Neuronal stem cell (in vitro differentiated cells): ENCODE data around the gene ABCC9.

Experiments
- DNase-seq: peaks from one replicate; pipeline ENCODE4 v3.0.0-alpha.2; 2013; ENCODE audit warnings: low spot score
- H2AFZ ChIP-seq: one replicate; pipeline ENCODE4 v1.6.1; 2013; ENCODE audit warnings: mild to moderate bottlenecking, low read length, inconsistent platforms
- H2AK5ac ChIP-seq: 2 replicates; pipeline ENCODE4 v1.6.1; 2013; ENCODE audit warnings: low read depth, mild to moderate bottlenecking, inconsistent platforms, low read length, moderate library complexity, mixed read lengths
- H2BK120ac ChIP-seq: 2 replicates; pipeline ENCODE4 v1.6.1; 2013; ENCODE audit warnings: low read depth, mild to moderate bottlenecking, inconsistent platforms, low read length, moderate library complexity, mixed read lengths
- H2BK12ac ChIP-seq: one replicate; pipeline ENCODE4 v1.6.1; 2013; ENCODE audit warnings: low read length, inconsistent platforms
- H2BK15ac ChIP-seq: 2 replicates; pipeline ENCODE4 v1.6.1; 2013; ENCODE audit warnings: mild to moderate bottlenecking, low read length, inconsistent platforms, mixed read lengths
- H2BK5ac ChIP-seq: one replicate; pipeline ENCODE4 v1.6.1; 2013; ENCODE audit warnings: inconsistent platforms, mild to moderate bottlenecking, low read length, moderate library complexity
- H3K14ac ChIP-seq: one replicate; pipeline ENCODE4 v1.6.1; 2013; ENCODE audit warnings: low read length, inconsistent platforms
- H3K18ac ChIP-seq: 2 replicates; pipeline ENCODE4 v1.6.1; 2013; ENCODE audit warnings: low read length, inconsistent platforms
- H3K23ac ChIP-seq: 2 replicates; pipeline ENCODE4 v1.6.1; 2013; ENCODE audit warnings: low read depth, mild to moderate bottlenecking, mixed read lengths, low read length, inconsistent platforms; ENCODE audit not compliant: poor library complexity
- H3K27ac ChIP-seq: replicated peaks from 3 replicates; pipeline ENCODE4 v1.5.1; 2013; ENCODE audit warnings: low read length, inconsistent platforms
- H3K27me3 ChIP-seq, 3 experiments: 2 replicates each; pipeline ENCODE4 v1.6.1; 2013; ENCODE audit warnings: low read length in 3 of 3, mild to moderate bottlenecking in 2 of 3, inconsistent platforms in 1 of 3, low read depth in 1 of 3, mixed read lengths in 1 of 3, moderate library complexity in 1 of 3; ENCODE audit not compliant: control insufficient read depth in 3 of 3, insufficient read depth in 3 of 3
- H3K36me3 ChIP-seq, 2 donors: replicated peaks in 1 of 2; 2 replicates each; pipeline ENCODE4 v1.6.1; 2013; ENCODE audit warnings: low read length in 2 of 2; ENCODE audit not compliant: control insufficient read depth in 2 of 2, insufficient read depth in 2 of 2
- H3K4ac ChIP-seq: 2 replicates; pipeline ENCODE4 v1.6.1; 2013; ENCODE audit warnings: inconsistent platforms, mild to moderate bottlenecking, low read length, moderate library complexity
- H3K4me1 ChIP-seq, 2 donors: 1 replicate in 1 of 2; 2 replicates in 1 of 2; pipeline ENCODE4 v1.6.1; 2013; ENCODE audit warnings: low read length in 2 of 2, low read depth in 1 of 2; ENCODE audit not compliant: control insufficient read depth in 2 of 2, insufficient read depth in 1 of 2
- H3K4me2 ChIP-seq: one replicate; pipeline ENCODE4 v1.6.1; 2013; ENCODE audit warnings: mild to moderate bottlenecking, low read length, inconsistent platforms; ENCODE audit not compliant: insufficient read depth, poor library complexity, severe bottlenecking
- H3K4me3 ChIP-seq, 2 donors: 2 replicates each; pipeline ENCODE4 v1.5.1; 2013; ENCODE audit warnings: low read length in 2 of 2, mild to moderate bottlenecking in 2 of 2, inconsistent platforms in 1 of 2, moderate library complexity in 1 of 2
- H3K79me1 ChIP-seq: one replicate; pipeline ENCODE4 v1.6.1; 2013; ENCODE audit warnings: low read depth, mild to moderate bottlenecking, inconsistent platforms, low read length, moderate library complexity
- H3K9ac ChIP-seq: one replicate; pipeline ENCODE4 v1.6.1; 2013; ENCODE audit warnings: mild to moderate bottlenecking, low read depth, low read length, inconsistent platforms; ENCODE audit not compliant: poor library complexity
- H3K9me3 ChIP-seq, 2 donors: replicated peaks in 1 of 2; 2 replicates each; pipeline versions ENCODE3 to v1.6.1; 2013; ENCODE audit warnings: low read length in 2 of 2, mild to moderate bottlenecking in 2 of 2, inconsistent platforms in 1 of 2, low read depth in 1 of 2, mixed read lengths in 1 of 2, moderate library complexity in 1 of 2; ENCODE audit not compliant: control insufficient read depth in 2 of 2, insufficient read depth in 1 of 2
- H4K8ac ChIP-seq: one replicate; pipeline ENCODE4 v1.6.1; 2013; ENCODE audit warnings: low read depth, mild to moderate bottlenecking, inconsistent platforms, low read length, moderate library complexity
- H4K91ac ChIP-seq: one replicate; pipeline ENCODE4 v1.6.1; 2013; ENCODE audit warnings: low read length, low read depth, mild to moderate bottlenecking, inconsistent platforms; ENCODE audit not compliant: poor library complexity
- WGBS, 2 donors: extraction: QIAGEN DNeasy Blood & Tissue Kit; methylation state at CpG; one replicate each; pipeline ENCODE4 v1.1.7; 2013; ENCODE audit warnings: missing lambda C conversion rate in 2 of 2, mixed read lengths in 1 of 2; ENCODE audit not compliant: insufficient read length in 2 of 2, insufficient replicate concordance in 1 of 2; ENCODE audit errors: extremely low coverage in 2 of 2; 5-methylcytosine and 5-hydroxymethylcytosine counted together

Gene ABCC9

GRCh38 chr12:21888276-21888863, 52.9 kb downstream of the ABCC9 start:
- no peak overlapping the region for H2BK5ac ChIP-seq
- no peak for DNase-seq
- no peak overlapping the region for H3K4me3 ChIP-seq
- no peak overlapping the region for H3K23ac ChIP-seq
- no peak overlapping the region for H3K27ac ChIP-seq
- no peak overlapping the region for H2BK12ac ChIP-seq
- no peak overlapping the region for H3K18ac ChIP-seq
- H3K4me2 ChIP-seq: no peak overlapping the region
- H2BK120ac ChIP-seq: no peak overlapping the region
- peaks cover 0 to 4% of the 10 kb centered on the region in 2 donors for H3K36me3 ChIP-seq
- H2AK5ac ChIP-seq: no peak overlapping the region
- no peaks in the 10 kb centered on the region for H3K79me1 ChIP-seq
- no peak overlapping the region for H2BK15ac ChIP-seq
- H3K27me3 ChIP-seq: no peaks in the 10 kb centered on the region
- H4K91ac ChIP-seq: no peak overlapping the region
- H2AFZ ChIP-seq: no peak overlapping the region
- no peaks in the 10 kb centered on the region for H3K4me1 ChIP-seq
- H3K14ac ChIP-seq: no peak overlapping the region
- no peak overlapping the region for H3K4ac ChIP-seq
- H3K9ac ChIP-seq: no peak overlapping the region
- no peak overlapping the region for H4K8ac ChIP-seq
- WGBS, 2 donors: no CpG with 5 or more reads among the region's 2 CpGs
- no peaks in the 10 kb centered on the region for H3K9me3 ChIP-seq

- no peak overlapping the region for H2BK15ac ChIP-seq
- H3K4ac ChIP-seq: no peak overlapping the region
- no peak overlapping the region for H2BK12ac ChIP-seq
- no peak overlapping the region for H2BK5ac ChIP-seq
- H3K27me3 ChIP-seq: no peaks in the 10 kb centered on the region
- no peak overlapping the region for H3K23ac ChIP-seq
- no peak overlapping the region for H2BK120ac ChIP-seq
- no peaks in the 10 kb centered on the region for H3K9me3 ChIP-seq
- no peaks in the 10 kb centered on the region for H3K79me1 ChIP-seq
- H3K4me1 ChIP-seq: peaks cover 0 to 2% of the 10 kb centered on the region in 2 donors
- no peak overlapping the region for H3K27ac ChIP-seq
- no peak overlapping the region for H3K4me2 ChIP-seq
- WGBS, 2 donors: no CpG with 5 or more reads among the region's 1 CpG
- no peak overlapping the region for H3K4me3 ChIP-seq
- H4K8ac ChIP-seq: no peak overlapping the region
- H3K9ac ChIP-seq: no peak overlapping the region
- no peak overlapping the region for H2AFZ ChIP-seq
- H3K36me3 ChIP-seq: peaks cover 0 to 4% of the 10 kb centered on the region in 2 donors
- no peak for DNase-seq
- H2AK5ac ChIP-seq: no peak overlapping the region
- H4K91ac ChIP-seq: no peak overlapping the region
- no peak overlapping the region for H3K18ac ChIP-seq
- H3K14ac ChIP-seq: no peak overlapping the region
These were observed 56.3 kb downstream of the ABCC9 start for GRCh38 chr12:21884936-21885335.

- H4K8ac ChIP-seq: no peak overlapping the region
- H2AFZ ChIP-seq: no peak overlapping the region
- H3K4me2 ChIP-seq: no peak overlapping the region
- no peak overlapping the region for H3K14ac ChIP-seq
- H3K4me1 ChIP-seq: peaks cover 0 to 2% of the 10 kb centered on the region in 2 donors
- H2BK120ac ChIP-seq: no peak overlapping the region
- no peak overlapping the region for H2AK5ac ChIP-seq
- H3K79me1 ChIP-seq: no peaks in the 10 kb centered on the region
- H2BK12ac ChIP-seq: no peak overlapping the region
- no peak overlapping the region for H4K91ac ChIP-seq
- H3K27ac ChIP-seq: no peak overlapping the region
- peaks cover 0 to 4% of the 10 kb centered on the region in 2 donors for H3K36me3 ChIP-seq
- no peaks in the 10 kb centered on the region for H3K9me3 ChIP-seq
- H3K9ac ChIP-seq: no peak overlapping the region
- no peak overlapping the region for H3K4ac ChIP-seq
- H2BK15ac ChIP-seq: no peak overlapping the region
- no peak overlapping the region for H3K23ac ChIP-seq
- H2BK5ac ChIP-seq: no peak overlapping the region
- no peak for DNase-seq
- H3K18ac ChIP-seq: no peak overlapping the region
- WGBS, 2 donors: no CpG with 5 or more reads among the region's 4 CpGs
- H3K27me3 ChIP-seq: no peaks in the 10 kb centered on the region
- H3K4me3 ChIP-seq: no peak overlapping the region
These were observed 58.6 kb downstream of the ABCC9 start for GRCh38 chr12:21882635-21883034.

GRCh38 chr12:21881965-21882364, 59.3 kb downstream of the ABCC9 start:
- Histone ChIP-seq H2BK15ac (no peak overlapping the region), H3K4ac (no peak overlapping the region), H2BK5ac (no peak overlapping the region), H3K14ac (no peak overlapping the region), H2BK12ac (no peak overlapping the region), H3K36me3 (peaks cover 0 to 4% of the 10 kb centered on the region in 2 donors), H3K4me3 (no peak overlapping the region), H3K79me1 (no peaks in the 10 kb centered on the region), H3K4me1 (peaks cover 0 to 2% of the 10 kb centered on the region in 2 donors), H2AK5ac (no peak overlapping the region), H3K27me3 (no peaks in the 10 kb centered on the region), H3K4me2 (no peak overlapping the region), H3K9me3 (no peaks in the 10 kb centered on the region), H4K91ac (no peak overlapping the region), H4K8ac (no peak overlapping the region), H2AFZ (no peak overlapping the region), H3K18ac (no peak overlapping the region), H3K9ac (no peak overlapping the region), H3K23ac (no peak overlapping the region), H2BK120ac (no peak overlapping the region), H3K27ac (no peak overlapping the region)
- no CpG with 5 or more reads among the region's 4 CpGs for WGBS, 2 donors
- DNase-seq: no peak
